M059J (cell line): ENCODE data around the gene TMEM161B. TPM values are rescaled to one million over a fixed set of nuclear protein-coding genes. Genes with fewer than 3 reads are reported as not detected.
"Not testable (repeated sequence)": the region's sequence is repeated elsewhere in the genome, so short reads cannot be mapped to it uniquely, and the experiment has no call there.

Source experiments
- DNase-seq: peaks from one replicate; pipeline ENCODE4 v3.0.0-alpha.2; 2012; ENCODE audit warnings: low read depth
- total RNA-seq: library from RNA; depleted of rRNA; stranded (reverse); fragments of >200 nt; shearing (Covaris generic); gene quantifications from 2 replicates; pipeline ENCODE4 v1.2.3, GENCODE V29; 2014; rRNA removed

Gene TMEM161B
- total RNA-seq = 15.7 and 21.1 TPM in 2 replicates

DNA sequence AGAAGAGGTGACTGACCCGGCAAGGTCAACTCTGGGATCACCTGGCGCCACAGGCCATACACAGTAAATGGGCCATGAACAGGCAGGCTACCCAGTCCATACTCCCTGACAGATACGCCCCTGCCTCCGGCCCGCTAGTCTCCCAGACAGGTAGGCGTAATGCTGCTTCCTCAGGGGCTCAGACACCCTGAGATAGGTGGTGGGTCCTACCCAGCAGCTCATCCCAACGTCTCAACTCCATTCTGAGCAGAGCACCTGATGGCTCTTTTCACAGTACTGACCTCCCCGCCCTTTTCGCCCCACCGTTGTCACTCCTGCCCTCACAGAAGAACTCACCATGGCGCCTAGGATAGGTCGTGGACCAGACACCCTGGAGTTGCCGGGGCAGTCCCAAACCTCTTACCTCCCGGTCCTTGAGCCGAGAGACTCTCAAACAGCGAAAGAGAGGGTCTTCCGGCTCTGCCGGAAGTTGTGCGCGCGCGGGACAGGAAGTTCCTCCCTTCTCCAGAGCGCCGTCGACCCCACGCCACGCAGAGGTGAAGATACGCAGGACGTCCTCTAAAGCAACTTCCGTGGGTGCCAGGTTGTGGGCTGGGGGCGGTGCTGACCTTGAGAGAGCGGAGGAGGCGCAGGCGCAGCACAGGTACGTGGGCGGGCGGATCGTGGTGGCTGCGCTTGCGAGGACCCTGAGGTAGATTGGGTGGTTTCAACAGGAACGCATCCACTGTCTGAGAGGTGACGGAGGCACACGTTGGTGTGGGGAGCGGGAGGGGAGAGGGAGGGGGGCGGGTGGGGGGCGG lies at the start of gene TMEM161B:
TMEM161B (minus strand) TSS at position 461 of the 800 bp plus-strand sequence; CDS start at position 339, 122 bp downstream.
- peak; percentile 96 for DNase-seq

DNA sequence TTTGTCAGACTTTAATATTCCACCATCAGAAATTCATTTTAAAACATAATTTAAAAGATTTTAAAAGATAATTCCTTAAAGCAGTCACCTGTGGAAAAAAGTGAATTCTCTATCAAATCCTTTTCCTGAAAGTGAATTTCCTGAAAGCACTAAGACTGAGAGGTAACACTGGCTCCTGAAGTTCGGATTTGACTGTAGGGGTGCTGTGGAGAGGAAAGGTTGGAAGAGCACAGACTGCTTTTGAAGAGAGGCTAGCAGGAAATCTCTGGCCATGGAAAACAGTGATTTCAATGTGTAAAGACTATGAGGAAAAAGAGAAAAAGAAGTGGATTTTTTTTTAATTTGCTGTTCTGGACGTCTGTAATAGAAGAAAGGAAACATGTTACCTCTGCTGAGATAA lies 35.7 kb upstream of the TMEM161B start:
- no peak for DNase-seq

DNA sequence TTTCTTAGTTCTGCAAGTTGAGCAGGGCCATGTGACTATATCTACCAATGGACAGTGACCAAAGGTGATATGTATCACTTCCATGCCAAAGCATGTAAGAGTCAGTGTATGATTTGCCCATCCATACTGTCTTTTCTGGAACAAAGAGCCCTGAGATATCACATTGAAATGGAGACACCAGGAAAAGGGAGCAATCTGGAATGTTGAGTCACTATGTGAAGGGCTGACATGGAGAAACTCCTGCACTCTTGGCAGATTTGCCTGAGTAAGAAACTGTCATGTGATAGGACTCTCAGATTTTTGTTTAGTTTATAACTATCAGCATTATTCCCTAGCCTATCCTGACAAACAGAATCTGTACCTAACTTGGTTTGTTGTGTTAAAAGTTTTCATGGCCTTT lies 29.8 kb upstream of the TMEM161B start:
- peak; percentile 60 for DNase-seq

DNA sequence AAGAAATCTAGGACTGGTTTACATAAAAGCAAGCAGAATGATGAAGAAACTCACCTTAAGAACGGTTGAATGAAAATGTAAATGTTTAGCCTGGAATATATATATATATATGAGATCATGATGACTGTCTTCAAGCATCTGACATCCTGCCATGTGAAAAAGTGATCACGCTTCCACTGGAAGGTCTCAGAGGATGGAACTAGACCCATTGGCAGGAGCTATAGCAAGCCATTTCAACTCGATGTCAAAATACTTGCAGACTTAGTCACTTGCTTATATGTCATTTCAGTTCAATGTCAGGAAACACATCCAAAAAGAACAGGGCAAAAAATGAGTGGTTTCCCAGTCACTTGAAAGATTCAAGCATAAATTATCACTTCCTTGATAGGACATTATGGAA lies 22.2 kb upstream of the TMEM161B start:
- peak; percentile 70 for DNase-seq

DNA sequence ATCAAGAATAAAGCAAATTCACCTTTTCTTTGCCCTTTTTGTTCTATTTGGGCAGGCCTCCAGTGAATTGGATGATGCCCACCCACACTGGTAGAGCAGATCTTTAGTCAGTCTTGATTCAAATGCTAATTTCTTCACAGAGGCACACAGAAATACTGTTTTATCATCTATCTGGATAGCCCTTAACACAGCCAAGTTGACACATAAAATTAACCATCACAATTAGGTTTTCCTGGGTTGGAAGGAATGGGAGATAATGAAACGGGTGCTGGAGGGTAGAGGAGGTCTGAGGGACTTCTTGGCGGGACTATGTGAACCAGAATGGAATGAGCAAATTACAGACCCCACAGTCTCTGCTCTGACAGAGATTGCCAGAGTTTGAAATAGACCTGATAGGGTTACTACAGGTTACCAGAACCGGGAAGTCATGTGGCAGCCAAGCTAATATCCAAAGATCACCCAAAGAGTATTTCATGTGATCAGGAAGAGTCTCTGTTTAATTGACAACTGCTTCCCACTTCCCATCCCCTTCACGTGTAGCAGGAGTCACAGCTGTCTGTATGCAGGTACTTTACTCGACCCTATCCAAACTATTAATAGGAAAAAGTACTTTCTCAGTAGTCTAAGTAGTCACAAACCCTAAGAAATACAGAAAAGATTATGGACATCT lies 20.0 kb upstream of the TMEM161B start:
- DNase-seq = no peak

DNA sequence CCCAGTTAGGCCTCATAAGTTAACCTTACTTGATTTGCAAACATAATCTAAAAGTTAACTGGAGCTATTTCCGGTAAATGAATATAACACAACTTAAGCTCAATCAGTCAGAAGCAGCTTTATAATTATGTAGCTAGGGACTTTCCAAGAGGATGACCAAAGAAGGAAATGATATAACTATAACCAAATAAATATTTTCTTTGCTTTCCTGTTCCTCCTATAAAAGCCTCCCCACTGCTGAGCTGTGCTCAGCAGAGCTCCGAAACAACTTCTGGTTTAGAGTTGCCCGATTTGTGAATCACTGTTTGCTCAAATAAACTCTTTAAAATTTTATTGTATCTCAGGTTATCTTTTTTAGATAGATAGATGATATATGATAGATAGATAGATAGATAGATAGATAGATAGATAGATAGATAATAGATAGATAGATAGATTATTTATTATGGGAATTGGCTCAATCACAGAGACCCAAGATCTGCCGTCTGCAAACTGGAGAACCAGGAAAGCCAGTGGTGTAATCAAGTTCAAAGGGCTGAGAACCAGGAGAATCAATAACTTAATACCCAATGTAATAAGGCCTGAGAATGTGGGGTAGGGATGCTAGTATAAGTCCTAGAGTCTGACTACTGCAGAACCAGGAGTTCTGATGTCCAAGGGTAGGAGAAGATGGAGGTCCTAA lies 19.3 kb upstream of the TMEM161B start:
- DNase-seq = no peak

DNA sequence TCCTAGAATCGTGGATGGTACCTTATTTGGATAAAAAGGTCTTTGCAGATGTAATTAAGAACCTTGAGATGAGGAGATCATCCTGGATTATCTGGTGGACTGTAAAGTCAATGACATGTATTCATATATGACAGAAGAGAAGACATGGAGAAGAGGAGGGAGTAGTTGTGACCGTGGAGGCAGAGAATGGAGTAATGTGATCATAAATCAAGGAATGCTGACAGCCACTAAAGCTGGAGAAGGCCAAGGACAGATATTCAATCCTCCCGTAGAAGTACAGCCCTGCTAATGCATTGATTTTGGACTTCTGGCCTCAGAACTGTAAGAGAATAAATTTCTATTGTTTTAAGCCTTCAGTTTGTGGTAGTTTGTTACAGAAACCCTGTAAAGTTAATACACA lies 18.7 kb upstream of the TMEM161B start:
- DNase-seq = no peak

DNA sequence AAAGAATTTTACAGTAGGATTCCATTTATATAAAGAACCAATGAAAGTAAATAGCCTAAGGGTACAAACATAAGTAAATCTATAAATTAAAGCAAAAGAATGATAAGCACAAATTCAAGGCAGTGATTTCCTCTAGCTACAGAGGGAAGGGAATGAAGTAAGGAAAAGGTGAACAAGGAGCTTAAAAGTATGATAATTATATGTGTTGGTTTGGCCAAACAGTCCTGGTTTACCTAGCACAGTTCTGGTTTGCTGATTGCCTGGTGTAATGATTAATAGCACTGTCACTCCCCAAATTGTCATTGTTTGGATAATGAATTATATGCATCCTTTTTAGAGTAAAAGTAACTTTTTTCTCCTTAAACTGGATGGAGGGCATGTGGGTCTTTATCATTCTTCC lies 15.0 kb upstream of the TMEM161B start:
- DNase-seq = no peak

DNA sequence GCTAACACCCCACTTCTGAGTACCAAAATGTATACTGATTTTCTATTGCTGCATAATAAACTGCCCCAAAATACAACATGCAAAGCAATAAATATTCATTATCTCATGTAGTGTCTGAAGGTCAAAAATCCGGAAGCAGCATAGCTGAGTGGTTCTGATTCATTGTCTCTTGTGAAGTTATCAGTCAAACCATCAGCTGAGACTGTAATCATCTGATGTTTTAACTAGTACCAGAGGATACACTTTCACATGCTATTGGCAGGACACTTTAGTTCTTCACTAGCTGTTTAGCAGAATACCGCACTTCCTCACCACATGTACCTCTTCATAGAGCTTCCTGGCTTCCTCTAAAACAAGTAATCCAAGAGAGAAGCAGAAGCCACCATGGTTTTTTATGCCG lies 12.7 kb upstream of the TMEM161B start:
- peak; percentile 51 for DNase-seq

DNA sequence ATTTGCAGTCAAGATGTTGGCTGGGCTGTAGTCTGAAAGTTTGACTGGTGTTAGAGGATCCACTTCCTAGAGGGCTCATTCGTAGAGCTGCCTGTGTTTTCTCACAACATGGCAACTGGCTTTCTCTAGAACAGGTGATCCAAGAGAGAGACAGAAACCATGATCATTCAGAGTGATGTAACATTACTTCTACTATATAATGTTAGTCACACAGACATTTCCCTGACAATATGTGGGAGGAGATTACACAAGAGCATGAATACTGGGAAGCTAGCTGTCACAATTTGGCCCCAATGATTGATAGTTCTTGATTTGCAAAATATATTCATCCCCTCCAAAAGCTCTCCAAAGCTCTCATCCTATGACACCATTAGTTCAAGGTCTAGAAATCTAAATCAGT lies 10.9 kb upstream of the TMEM161B start:
- peak; percentile 19 for DNase-seq

DNA sequence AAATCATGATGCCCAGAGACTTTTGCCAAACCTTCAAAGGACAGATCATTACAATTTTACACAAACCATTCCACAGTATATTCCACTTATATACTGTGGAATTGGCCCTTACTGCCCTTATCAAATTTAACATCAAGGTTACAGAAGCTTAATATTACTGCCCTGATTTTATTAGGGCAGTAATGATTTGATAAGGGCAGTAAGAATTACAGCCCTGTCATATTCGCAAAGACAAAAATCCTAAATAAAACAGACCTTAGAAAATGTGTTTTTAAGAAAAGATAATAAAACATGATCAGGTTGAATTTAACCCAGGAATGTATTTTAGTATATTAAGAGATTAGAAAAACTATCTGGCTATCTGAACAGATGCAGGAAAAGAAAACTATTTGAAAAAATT lies 7.7 kb upstream of the TMEM161B start:
- DNase-seq = no peak

DNA sequence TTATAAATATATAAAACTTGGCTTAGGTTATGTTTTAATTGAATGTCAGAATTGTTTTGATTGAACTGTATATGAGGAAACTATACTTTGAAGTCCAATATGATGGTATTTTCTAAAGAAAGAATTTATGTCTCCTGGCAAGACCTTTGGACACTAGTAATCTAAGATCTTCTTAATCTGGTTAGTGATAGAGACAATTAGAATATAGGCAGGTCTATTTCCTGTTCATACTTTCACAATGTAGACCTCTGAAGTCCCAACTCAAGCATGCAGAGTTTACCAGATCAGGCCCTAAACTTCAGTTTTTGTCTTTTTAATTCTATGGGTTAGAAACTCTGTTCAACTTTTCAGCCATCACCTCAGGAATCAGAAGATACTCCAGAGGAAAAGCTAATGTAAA lies 6.9 kb upstream of the TMEM161B start:
- no peak for DNase-seq

DNA sequence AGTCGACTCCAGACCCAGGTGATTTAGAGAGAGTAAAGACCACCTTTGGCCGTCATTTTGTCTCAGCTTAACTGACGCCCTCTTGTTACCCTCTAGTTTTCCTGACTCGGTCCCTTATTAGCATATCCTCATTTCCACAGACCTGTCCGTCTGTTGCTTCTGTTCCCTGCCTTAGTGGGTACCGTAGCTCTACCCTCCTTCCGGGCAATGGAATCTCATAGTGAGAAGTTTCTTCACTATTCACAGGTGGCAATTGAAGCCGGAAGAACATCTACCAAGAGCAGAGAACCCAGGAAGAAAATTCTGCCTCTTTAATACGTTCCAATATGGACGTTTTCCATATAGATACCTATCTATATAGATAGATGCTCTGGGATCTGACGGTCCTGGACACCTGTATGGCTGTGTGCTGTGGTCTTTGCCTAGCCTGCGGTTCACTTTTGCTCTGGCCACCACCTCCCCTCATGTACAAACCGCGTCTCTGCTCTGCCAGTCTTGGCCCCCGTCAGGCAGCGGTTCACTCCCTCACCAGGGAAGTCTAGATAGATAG lies 652 bp upstream of the TMEM161B start:
- DNase-seq = peak; percentile 57

DNA sequence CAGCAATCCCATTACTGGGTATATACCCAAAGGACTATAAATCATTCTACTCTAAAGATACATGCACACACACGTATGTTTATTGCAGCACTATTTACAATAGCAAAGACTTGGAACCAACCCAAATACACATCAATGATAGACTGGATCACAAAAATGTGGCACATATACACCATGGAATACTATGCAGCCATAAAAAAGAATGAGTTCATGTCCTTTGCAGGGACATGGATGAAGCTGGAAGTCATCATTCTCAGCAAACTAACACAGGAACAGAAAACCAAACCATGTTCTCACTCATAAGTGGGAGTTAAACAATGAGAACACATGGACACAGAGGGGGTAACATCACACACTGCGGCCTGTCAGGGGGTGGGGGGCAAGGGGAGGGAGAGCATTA lies 4.1 kb downstream of the TMEM161B start:
- not testable (repeated sequence) for DNase-seq

DNA sequence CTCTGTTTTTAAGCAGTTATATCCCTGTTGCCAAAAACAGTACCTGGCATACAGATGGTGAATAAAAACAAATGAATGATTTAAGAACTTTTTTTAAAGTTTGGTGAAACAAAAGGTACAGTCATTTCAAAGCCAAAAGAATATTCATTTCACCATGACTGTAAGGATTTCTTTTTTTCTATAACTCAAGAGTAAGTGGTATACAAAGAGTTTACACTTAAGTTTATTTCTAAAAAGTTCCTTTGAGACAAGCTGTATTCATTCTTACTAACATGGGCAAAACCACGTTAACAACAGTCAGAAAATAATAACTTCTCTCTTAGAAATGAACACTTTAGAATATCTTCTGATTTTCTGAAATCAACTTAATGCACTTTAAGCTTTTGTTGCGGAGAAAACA lies 5.3 kb downstream of the TMEM161B start:
- DNase-seq = no peak

DNA sequence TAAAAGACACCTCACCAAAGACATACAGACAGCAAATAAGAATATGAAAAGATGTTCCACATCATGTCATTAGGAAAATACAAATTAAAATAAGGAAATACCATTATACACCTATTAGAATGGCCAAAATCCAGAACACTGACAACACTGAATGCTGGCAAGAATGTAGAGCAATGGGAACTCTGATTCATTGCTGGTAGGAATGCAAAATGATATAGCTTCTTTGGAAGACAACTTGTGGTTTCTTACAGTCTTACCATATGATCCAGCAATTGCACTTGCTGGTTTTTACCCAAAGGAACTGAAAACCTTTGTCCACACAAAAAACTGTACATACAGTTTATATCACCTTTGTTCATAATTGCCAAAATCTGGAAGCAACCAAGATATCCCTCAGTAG lies 6.5 kb downstream of the TMEM161B start:
- peak; percentile 51 for DNase-seq

DNA sequence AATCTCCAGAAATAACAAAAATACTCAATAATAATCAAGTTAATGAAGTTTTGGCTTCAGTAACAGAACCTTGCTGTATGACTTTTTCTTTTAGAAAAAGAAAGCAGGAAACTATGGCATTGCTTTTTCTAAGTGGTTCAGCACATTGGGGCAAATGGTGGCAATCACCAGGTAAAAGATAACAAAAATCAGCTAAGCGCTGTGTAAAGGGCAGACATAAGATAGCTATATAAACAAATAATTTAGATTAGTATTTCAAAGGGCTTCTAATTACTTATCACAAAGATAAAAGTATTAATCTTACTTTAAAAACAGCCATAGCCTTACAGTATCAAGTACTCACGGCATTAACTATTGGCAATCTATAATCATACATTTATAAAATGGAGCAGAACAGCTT lies 10.0 kb downstream of the TMEM161B start:
- no peak for DNase-seq

DNA sequence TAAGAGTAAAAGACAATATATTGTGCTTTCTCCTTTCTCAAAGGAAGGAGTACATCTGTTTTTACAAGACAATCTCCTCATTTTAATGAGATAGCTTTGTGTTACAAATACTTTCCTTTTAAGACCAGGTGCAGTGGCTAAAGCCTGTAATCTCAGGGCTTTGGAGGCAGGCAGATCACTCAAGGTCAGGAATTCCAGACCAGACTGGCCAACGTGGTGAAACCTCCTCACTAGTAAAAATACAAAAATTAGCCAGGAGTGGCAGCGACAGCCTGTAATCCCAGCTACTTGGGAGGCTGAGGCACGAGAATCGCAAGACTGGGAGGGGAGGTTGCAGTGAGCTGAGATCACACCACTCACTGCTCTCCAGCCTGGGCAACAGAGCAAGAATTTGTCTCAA lies 11.8 kb downstream of the TMEM161B start:
- DNase-seq = no peak

DNA sequence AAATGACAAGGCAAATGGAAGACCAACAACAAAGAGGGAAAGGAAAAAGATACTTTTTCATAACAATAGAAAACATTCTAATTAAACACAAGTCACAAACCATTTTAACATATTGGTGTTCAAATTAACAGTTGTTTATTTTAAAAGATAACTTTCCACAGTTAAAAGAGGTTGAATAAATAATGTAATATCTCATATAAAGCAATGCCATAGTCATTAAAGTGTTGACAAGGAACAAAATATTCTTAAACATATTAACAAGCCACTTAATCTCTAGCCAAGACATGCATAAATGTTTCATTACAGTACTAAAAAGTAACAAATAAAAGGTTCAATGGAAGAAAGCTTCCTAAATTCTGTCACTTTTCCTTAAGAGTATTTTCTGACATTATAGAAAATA lies 12.6 kb downstream of the TMEM161B start:
- DNase-seq = no peak

DNA sequence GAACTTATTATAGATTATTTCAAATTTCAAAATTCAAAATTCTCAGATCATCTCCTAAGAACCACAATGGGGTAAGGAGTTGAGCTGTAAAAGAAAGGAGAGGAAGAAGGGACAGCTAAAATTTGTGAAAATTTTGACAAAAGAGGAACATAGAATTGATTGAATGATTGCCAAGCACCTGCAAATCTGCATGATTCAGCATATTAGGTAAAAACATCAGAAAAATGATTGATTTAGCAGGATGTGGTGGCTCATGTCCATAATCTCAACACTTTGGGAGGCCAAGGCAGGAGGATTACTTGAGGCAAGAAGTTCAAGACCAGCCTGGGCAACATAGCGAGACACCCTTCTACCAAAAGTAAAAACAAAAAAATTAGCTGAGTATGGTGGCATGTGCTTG lies 14.3 kb downstream of the TMEM161B start:
- no peak for DNase-seq

DNA sequence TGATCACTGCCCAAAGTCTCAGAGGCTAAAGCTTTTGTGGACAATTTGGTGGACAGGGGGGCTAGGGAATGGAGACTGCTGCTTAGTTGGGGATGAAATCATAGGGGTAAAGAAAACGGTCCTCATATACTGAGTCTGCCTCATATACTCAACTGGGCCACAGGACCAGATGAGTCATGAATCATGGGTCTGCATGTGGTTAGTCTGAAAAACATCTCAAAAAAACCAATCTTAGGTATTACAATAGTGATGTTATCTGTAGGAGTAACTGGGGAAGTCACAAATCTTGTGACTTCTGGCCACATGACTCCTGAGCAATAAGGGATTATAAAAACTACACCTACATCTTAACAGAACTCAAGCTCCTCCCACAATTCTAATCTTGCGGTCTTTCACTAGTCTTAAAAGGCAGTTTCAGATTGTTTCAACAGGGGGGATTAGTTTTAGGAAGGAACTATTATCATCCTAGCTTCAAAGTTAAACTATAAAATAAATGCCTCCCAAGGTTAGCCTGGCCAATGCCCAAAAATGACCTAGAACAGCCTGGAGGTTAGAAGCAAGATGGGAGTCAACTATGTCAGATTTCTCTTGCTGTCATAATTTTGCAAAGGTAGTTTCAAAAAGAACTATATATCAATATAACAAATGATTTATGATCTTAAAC lies 17.5 kb downstream of the TMEM161B start:
- DNase-seq = peak; percentile 81

DNA sequence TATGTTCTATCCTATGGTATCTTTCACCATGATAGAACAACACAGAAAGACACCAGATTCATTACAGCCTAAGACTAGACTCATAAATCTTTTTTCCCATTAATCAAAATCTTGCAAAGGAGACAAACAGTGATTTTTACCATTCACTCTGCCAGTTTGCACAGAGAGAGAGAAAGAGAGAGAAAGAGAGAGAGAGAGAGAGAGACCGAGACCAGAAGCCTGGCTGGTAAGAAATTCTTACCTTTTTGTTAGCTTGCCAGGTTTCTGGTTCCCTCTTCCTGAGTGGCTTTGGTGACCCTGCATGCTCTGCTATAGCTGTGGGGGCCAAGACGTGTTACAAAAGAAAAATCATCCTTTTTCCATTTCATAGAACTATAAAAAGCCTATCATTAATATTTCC lies 18.6 kb downstream of the TMEM161B start:
- no peak for DNase-seq
